Neural cell (in vitro differentiated cells): ENCODE measurements around the gene SLC2A4. TPM values are rescaled to one million over a fixed set of nuclear protein-coding genes. Genes with fewer than 3 reads are reported as not detected.
A peak's percentile ranks its signal among the peaks of the same experiment; 100 is the strongest.

Experiments
- H2AFZ ChIP-seq: fragments of 200-600, 300-800 bp; sonication (generic), shearing (Covaris generic); 2 replicates; pipeline ENCODE4 v1.6.0; 2014; ENCODE audit warnings: low read depth, mild to moderate bottlenecking, antibody characterized with exemption, low read length, moderate library complexity
- H3F3A ChIP-seq: fragments of 200-600 bp; shearing (Covaris generic); 2 replicates; pipeline ENCODE4 v1.6.1; 2016; ENCODE audit warnings: mild to moderate bottlenecking, moderate library complexity, mixed read lengths, antibody characterized with exemption, low read length; ENCODE audit not compliant: insufficient read depth, poor library complexity, severe bottlenecking
- H3K27ac ChIP-seq: fragments of 200-600, 300-800 bp; sonication (generic), shearing (Covaris generic); 2 replicates; pipeline ENCODE4 v1.5.1; 2014; ENCODE audit warnings: mild to moderate bottlenecking, low read length, moderate library complexity
- H3K27me3 ChIP-seq: fragments of 300-800, 200-600 bp; sonication (generic), shearing (Covaris generic); 2 replicates; pipeline ENCODE4 v1.6.0; 2014; ENCODE audit warnings: mild to moderate bottlenecking, low read depth, low read length, moderate library complexity; ENCODE audit not compliant: insufficient read depth
- H3K36me3 ChIP-seq: fragments of 300-800, 200-600 bp; sonication (generic), shearing (Covaris generic); 2 replicates; pipeline ENCODE4 v1.5.1; 2014; ENCODE audit warnings: mild to moderate bottlenecking, antibody characterized with exemption, low read length, moderate library complexity; ENCODE audit not compliant: insufficient read depth
- H3K4me2 ChIP-seq: fragments of 300-800, 200-600 bp; sonication (generic), shearing (Covaris generic); 2 replicates; pipeline ENCODE4 v1.6.0; 2014; ENCODE audit warnings: mild to moderate bottlenecking, low read length
- H3K4me3 ChIP-seq: fragments of 300-800, 200-600 bp; sonication (generic), shearing (Covaris generic); 2 replicates; pipeline ENCODE4 v1.5.1; 2014; ENCODE audit warnings: mild to moderate bottlenecking, low read length, moderate library complexity
- H3K79me2 ChIP-seq: fragments of 200-600 bp; shearing (Covaris generic); replicated peaks from 2 replicates; pipeline ENCODE4 v1.6.0; 2014; ENCODE audit warnings: mild to moderate bottlenecking, low read length, moderate library complexity; ENCODE audit not compliant: insufficient read depth
- H3K9ac ChIP-seq: fragments of 300-800, 200-600 bp; sonication (generic), shearing (Covaris generic); 2 replicates; pipeline ENCODE4 v1.6.1; 2016; ENCODE audit warnings: mild to moderate bottlenecking, low read length, mixed read lengths
- H3K9me2 ChIP-seq: fragments of 200-600 bp; shearing (Covaris generic); 2 replicates; pipeline ENCODE4 v1.6.1; 2016; ENCODE audit warnings: mild to moderate bottlenecking, low read length, mixed read lengths; ENCODE audit not compliant: insufficient read depth
- H3K9me3 ChIP-seq: fragments of 200-600, 300-800 bp; sonication (generic), shearing (Covaris generic); 2 replicates; pipeline ENCODE4 v1.6.1; 2016; ENCODE audit warnings: mild to moderate bottlenecking, mixed run types, low read length, moderate library complexity, mixed read lengths
- H4K20me1 ChIP-seq: fragments of 200-600 bp; shearing (Covaris generic); 2 replicates; pipeline ENCODE4 v1.6.1; 2016; ENCODE audit warnings: mild to moderate bottlenecking, mixed run types; ENCODE audit not compliant: insufficient read depth
- CTCF ChIP-seq: fragments of 450-650 bp; IDR thresholded peaks from 2 replicates; pipeline ENCODE4 v1.5.1; 2014; ENCODE audit warnings: antibody characterized with exemption, mild to moderate bottlenecking, moderate library complexity; ENCODE audit not compliant: poor library complexity, severe bottlenecking
- EP300 ChIP-seq: fragments of 450-650 bp; conservative IDR thresholded peaks from 2 replicates; pipeline ENCODE4 v1.6.1; 2014; ENCODE audit warnings: antibody characterized with exemption, mild to moderate bottlenecking, moderate library complexity; ENCODE audit not compliant: poor library complexity, severe bottlenecking
- EZH2 ChIP-seq: fragments of 200-600, 300-800 bp; shearing (Covaris generic), sonication (generic); IDR thresholded peaks from 2 replicates; pipeline ENCODE4 v1.6.1; 2014; ENCODE audit warnings: antibody characterized with exemption, low read length, borderline replicate concordance, mild to moderate bottlenecking; ENCODE audit not compliant: insufficient read depth, poor library complexity, severe bottlenecking
- MXI1 ChIP-seq: fragments of 450-650 bp; conservative IDR thresholded peaks from 2 replicates; pipeline ENCODE4 v1.6.1; 2014; ENCODE audit warnings: antibody characterized with exemption, mild to moderate bottlenecking; ENCODE audit not compliant: poor library complexity, severe bottlenecking
- POLR2AphosphoS5 ChIP-seq: IDR thresholded peaks from 2 replicates; pipeline ENCODE4 v1.6.1; 2012
- RAD21 ChIP-seq: fragments of 450-650 bp; conservative IDR thresholded peaks from 2 replicates; pipeline ENCODE4 v1.6.1; 2014; ENCODE audit warnings: antibody characterized with exemption, mild to moderate bottlenecking, moderate library complexity
- REST ChIP-seq: IDR thresholded peaks from 2 replicates; pipeline ENCODE4 v1.6.1; 2012; ENCODE audit warnings: borderline replicate concordance
- SMC3 ChIP-seq: fragments of 450-650 bp; conservative IDR thresholded peaks from 2 replicates; pipeline ENCODE4 v1.6.1; 2014; ENCODE audit warnings: antibody characterized with exemption, mild to moderate bottlenecking, moderate library complexity; ENCODE audit not compliant: poor library complexity
- TAF1 ChIP-seq: IDR thresholded peaks from 2 replicates; pipeline ENCODE4 v1.6.1; 2012; ENCODE audit warnings: low read depth
- polyA plus RNA-seq: library from polyadenylated mRNA; depleted of rRNA; stranded (reverse); fragments of >200 nt; gene quantifications from 2 replicates; pipeline ENCODE4 v1.2.3, GENCODE V29; 2014

SLC2A4 gene
- polyA plus RNA-seq, 1 donor from 2014 or later = not detected

GRCh38 chr17:7325031-7325528 is 43.6 kb downstream of the SLC2A4 start:
- Histone ChIP-seq H3F3A (no peaks in the 10 kb centered on the region), H3K27me3 (no peaks in the 10 kb centered on the region), H3K4me2 (no peak overlapping the region), H4K20me1 (no peaks in the 10 kb centered on the region), H3K9ac (no peak overlapping the region), H3K9me2 (no peaks in the 10 kb centered on the region), H3K9me3 (no peaks in the 10 kb centered on the region), H3K27ac (no peak overlapping the region), H3K4me3 (no peak overlapping the region), H3K79me2 (peaks cover 9% of the 10 kb centered on the region), H3K36me3 (no peaks in the 10 kb centered on the region), H2AFZ (no peak overlapping the region)
- TF ChIP-seq EP300 (no peak), EZH2 (no peak), POLR2AphosphoS5 (no peak), TAF1 (no peak)

GRCh38 chr17:7326186-7326585 is 44.7 kb downstream of the SLC2A4 start:
- H3K9me3 ChIP-seq = no peaks in the 10 kb centered on the region
- no peaks in the 10 kb centered on the region for H4K20me1 ChIP-seq
- no peaks in the 10 kb centered on the region for H3K9me2 ChIP-seq
- H3K36me3 ChIP-seq = no peaks in the 10 kb centered on the region
- peaks cover 9% of the 10 kb centered on the region for H3K79me2 ChIP-seq
- H3K4me2 ChIP-seq = no peak overlapping the region
- H3K27me3 ChIP-seq = no peaks in the 10 kb centered on the region
- H3K9ac ChIP-seq = no peak overlapping the region
- no peak overlapping the region for H3K4me3 ChIP-seq
- H3F3A ChIP-seq = no peaks in the 10 kb centered on the region
- TF ChIP-seq CTCF (no peak), MXI1 (no peak), REST (no peak), EZH2 (no peak), TAF1 (no peak), SMC3 (no peak), RAD21 (no peak), POLR2AphosphoS5 (no peak), EP300 (no peak)
- no peak overlapping the region for H2AFZ ChIP-seq
- no peak overlapping the region for H3K27ac ChIP-seq

- Histone ChIP-seq H3K27me3 (no peaks in the 10 kb centered on the region), H3K36me3 (no peaks in the 10 kb centered on the region), H3K4me2 (no peak overlapping the region), H4K20me1 (no peaks in the 10 kb centered on the region), H2AFZ (no peak overlapping the region), H3K79me2 (peaks cover 9% of the 10 kb centered on the region), H3K27ac (no peak overlapping the region), H3K9me2 (no peaks in the 10 kb centered on the region), H3F3A (no peaks in the 10 kb centered on the region), H3K4me3 (peak overlapping the region; percentile 92), H3K9me3 (no peaks in the 10 kb centered on the region), H3K9ac (no peak overlapping the region)
- TF ChIP-seq EP300 (no peak), SMC3 (no peak), MXI1 (no peak), POLR2AphosphoS5 (no peak), CTCF (no peak), REST (no peak), TAF1 (no peak), EZH2 (no peak), RAD21 (no peak)
Observed at GRCh38 chr17:7327056-7327455, 45.5 kb downstream of the SLC2A4 start.
